Mesothelial cell of epicardium (in vitro differentiated cells): Measurements from ENCODE around the gene ILF2. TPM values are rescaled to one million over a fixed set of nuclear protein-coding genes. Genes with fewer than 3 reads are reported as not detected.

ENCODE experiments used
- DNase-seq, 2 experiments: peaks; one replicate each; pipeline ENCODE4 v3.0.0; 2021; ENCODE audit warnings: low spot score in 2 of 2; ENCODE audit not compliant: unreplicated experiment in 2 of 2
- H3K27ac Mint-ChIP-seq: 2 replicates; pipeline ENCODE4 v1.8.0; 2021; ENCODE audit warnings: mixed read lengths
- H3K27me3 Mint-ChIP-seq: 2 replicates; pipeline ENCODE4 v1.8.0; 2021; ENCODE audit warnings: low read depth, mixed read lengths
- H3K36me3 Mint-ChIP-seq: 2 replicates; pipeline ENCODE4 v1.8.0; 2021; ENCODE audit warnings: mixed read lengths
- H3K4me1 Mint-ChIP-seq: 2 replicates; pipeline ENCODE4 v1.8.0; 2021; ENCODE audit warnings: mixed read lengths
- H3K4me3 Mint-ChIP-seq: 2 replicates; pipeline ENCODE4 v1.8.0; 2021; ENCODE audit warnings: mild to moderate bottlenecking, moderate library complexity, mixed read lengths
- H3K9me3 Mint-ChIP-seq: 2 replicates; pipeline ENCODE4 v1.8.0; 2021; ENCODE audit warnings: mixed read lengths
- microRNA-seq: library from miRNA; unstranded; fragments of <30 nt; microRNA quantifications from one replicate; pipeline ENCODE4 v1.2.0, GENCODE V29; 2021; ENCODE audit warnings: inconsistent platforms, mixed read lengths
- total RNA-seq: library from RNA; stranded (reverse); gene quantifications from 3 replicates; pipeline ENCODE4 v1.2.1, GENCODE V29; 2021
- TF ChIP-seq, protein P1 (sequence below): fragments of 200-600 bp; sonication (generic); IDR thresholded peaks from one replicate; pipeline ENCODE4 v1.5.0; 2021; ENCODE audit warnings: antibody characterized with exemption; ENCODE audit not compliant: unreplicated experiment

ILF2 gene
- total RNA-seq, 1 donor from 2014 or later = 204 TPM

DNA sequence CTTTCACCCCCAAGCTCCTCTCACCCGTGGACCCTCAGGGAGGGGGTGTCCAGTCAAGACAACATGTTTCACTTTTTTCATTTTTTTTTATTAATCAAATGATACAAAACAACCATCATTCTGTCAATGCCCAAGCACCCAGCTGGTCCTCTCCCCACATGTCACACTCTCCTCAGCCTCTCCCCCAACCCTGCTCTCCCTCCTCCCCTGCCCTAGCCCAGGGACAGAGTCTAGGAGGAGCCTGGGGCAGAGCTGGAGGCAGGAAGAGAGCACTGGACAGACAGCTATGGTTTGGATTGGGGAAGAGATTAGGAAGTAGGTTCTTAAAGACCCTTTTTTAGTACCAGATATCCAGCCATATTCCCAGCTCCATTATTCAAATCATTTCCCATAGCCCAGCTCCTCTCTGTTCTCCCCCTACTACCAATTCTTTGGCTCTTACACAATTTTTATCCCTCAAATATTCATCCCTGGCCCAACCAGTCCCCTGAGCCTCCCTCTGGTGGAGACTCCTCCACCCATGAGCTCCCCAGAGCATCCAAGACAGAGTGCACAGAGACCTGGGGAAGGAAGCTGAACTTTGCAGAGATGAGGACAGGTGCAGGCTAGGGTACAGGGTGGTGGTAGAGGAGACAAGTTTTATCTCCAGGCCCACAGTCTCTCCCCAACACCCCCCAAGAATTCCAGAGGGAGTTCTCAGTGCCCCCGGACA, 56.4 kb downstream of the ILF2 start:
- Mint-ChIP-seq H3K4me1 (peaks cover 61% of the 10 kb centered on the region), H3K27ac (peak overlapping the region; percentile 69), H3K4me3 (no peak overlapping the region)

GRCh38 chr1:153613406-153613805, 57.4 kb downstream of the ILF2 start:
- Mint-ChIP-seq H3K27ac (no peak overlapping the region), H3K27me3 (no peaks in the 10 kb centered on the region), H3K36me3 (peaks cover under 1% of the 10 kb centered on the region), H3K4me1 (peaks cover 71% of the 10 kb centered on the region), H3K4me3 (no peak overlapping the region), H3K9me3 (no peaks in the 10 kb centered on the region)
- DNase-seq = no peak
- TF ChIP-seq, protein P1, sequence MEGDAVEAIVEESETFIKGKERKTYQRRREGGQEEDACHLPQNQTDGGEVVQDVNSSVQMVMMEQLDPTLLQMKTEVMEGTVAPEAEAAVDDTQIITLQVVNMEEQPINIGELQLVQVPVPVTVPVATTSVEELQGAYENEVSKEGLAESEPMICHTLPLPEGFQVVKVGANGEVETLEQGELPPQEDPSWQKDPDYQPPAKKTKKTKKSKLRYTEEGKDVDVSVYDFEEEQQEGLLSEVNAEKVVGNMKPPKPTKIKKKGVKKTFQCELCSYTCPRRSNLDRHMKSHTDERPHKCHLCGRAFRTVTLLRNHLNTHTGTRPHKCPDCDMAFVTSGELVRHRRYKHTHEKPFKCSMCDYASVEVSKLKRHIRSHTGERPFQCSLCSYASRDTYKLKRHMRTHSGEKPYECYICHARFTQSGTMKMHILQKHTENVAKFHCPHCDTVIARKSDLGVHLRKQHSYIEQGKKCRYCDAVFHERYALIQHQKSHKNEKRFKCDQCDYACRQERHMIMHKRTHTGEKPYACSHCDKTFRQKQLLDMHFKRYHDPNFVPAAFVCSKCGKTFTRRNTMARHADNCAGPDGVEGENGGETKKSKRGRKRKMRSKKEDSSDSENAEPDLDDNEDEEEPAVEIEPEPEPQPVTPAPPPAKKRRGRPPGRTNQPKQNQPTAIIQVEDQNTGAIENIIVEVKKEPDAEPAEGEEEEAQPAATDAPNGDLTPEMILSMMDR = no peak

More for the DNA sequence above, 56.4 kb downstream of the ILF2 start:
- DNase-seq = no peak
- TF ChIP-seq, protein P1 = no peak
- H3K36me3 Mint-ChIP-seq = peaks cover 6% of the 10 kb centered on the region
- no peaks in the 10 kb centered on the region for H3K9me3 Mint-ChIP-seq
- H3K27me3 Mint-ChIP-seq = no peaks in the 10 kb centered on the region

- Mint-ChIP-seq H3K9me3 (no peaks in the 10 kb centered on the region), H3K27ac (peak within 1 kb of the TSS; percentile 84), H3K4me1 (peaks cover 76% of the 10 kb centered on the region), H3K36me3 (no peaks in the 10 kb centered on the region), H3K27me3 (no peaks in the 10 kb centered on the region), H3K4me3 (peak within 1 kb of the TSS; percentile 66)
- no peak for DNase-seq
- TF ChIP-seq, protein P1 = no peak
These were observed 58.0 kb downstream of the ILF2 start, which contains the start of gene S100A16 for GRCh38 chr1:153612755-153613331. TSS of gene S100A16 (minus strand) at chr1:153613137. CDS start at chr1:153608151, 4,986 bp downstream.

DNA sequence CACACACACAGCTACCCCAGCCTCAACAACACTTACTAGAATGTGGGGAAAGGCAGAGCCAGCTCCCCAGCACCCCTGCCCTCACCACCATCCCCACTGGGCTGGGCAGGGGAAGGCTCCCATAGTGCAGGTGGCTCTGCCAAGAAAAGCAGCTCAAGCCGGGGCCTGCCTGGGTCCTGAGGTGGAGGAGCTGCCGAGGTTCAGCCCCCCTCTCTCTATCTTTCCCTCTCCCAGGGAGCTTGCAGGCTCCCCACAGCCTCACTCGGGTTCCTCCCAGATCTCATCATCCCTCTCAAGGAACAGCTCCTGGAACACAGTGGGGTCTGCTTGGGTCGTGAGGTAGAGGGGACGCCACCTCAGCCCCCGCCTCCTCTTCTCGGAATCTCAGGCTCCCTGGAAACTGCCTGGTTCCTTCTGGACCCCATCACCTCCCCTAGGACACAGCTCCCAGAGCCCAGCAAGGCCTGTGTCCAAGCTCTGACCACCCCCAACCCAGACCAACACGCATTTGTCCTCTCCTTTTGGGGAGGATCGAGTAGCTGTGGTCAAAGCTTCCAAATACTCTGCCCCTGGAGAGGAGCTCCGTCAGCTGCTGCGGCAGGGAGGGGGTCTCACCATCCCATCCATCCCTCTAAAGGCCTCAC, 58.6 kb downstream of the ILF2 start:
- peaks cover 79% of the 10 kb centered on the region for H3K4me1 Mint-ChIP-seq
- peak overlapping the region; percentile 84 for H3K27ac Mint-ChIP-seq
- no peaks in the 10 kb centered on the region for H3K9me3 Mint-ChIP-seq
- TF ChIP-seq, protein P1 = no peak
- no peaks in the 10 kb centered on the region for H3K36me3 Mint-ChIP-seq
- no peaks in the 10 kb centered on the region for H3K27me3 Mint-ChIP-seq
- H3K4me3 Mint-ChIP-seq = peak overlapping the region; percentile 66
- DNase-seq = no peak

Small RNA genes within 50 kb of the gene (microRNA-seq; reads per million reads assigned to microRNA genes)
- gene MIR8083 = not detected

Other genes starting within 250 kb of the ILF2 start
- gene S100A7, start 210.3 kb downstream of the ILF2 start, total RNA-seq = not detected in 3 replicates
- gene S100A6, start 135.0 kb downstream of the ILF2 start, total RNA-seq = 2.4 to 4.4 TPM (median 3.9 TPM) in 3 replicates
- gene S100A5, start 130.1 kb downstream of the ILF2 start, total RNA-seq = not detected in 3 replicates
- gene S100A4, start 125.2 kb downstream of the ILF2 start, total RNA-seq = 7.8 to 12.7 TPM (median 10.2 TPM) in 3 replicates
- gene S100A3, start 121.7 kb downstream of the ILF2 start, total RNA-seq = not detected in 3 replicates
- 0.43 to 0.51 TPM in 2 of 3 replicates, not detected in the other for gene S100A2, start 105.1 kb downstream of the ILF2 start, total RNA-seq
- 22.1 to 24.8 TPM (median 22.4 TPM) in 3 replicates for gene S100A16, start 57.9 kb downstream of the ILF2 start, total RNA-seq
- 8.5 to 10.1 TPM (median 10.0 TPM) in 3 replicates for gene S100A14, start 54.7 kb downstream of the ILF2 start, total RNA-seq
- 46.6 to 58.5 TPM (median 54.5 TPM) in 3 replicates for gene S100A13, start 43.5 kb downstream of the ILF2 start, total RNA-seq
- gene S100A1, start 42.6 kb downstream of the ILF2 start, total RNA-seq = 0.58 to 0.59 TPM in 2 of 3 replicates, not detected in the other
- gene CHTOP, start 36.9 kb downstream of the ILF2 start, total RNA-seq = 108 to 114 TPM (median 111 TPM) in 3 replicates
- gene SNAPIN, start 12.3 kb downstream of the ILF2 start, total RNA-seq = 33.8 to 37.5 TPM (median 34.6 TPM) in 3 replicates
- 5.8 to 6.6 TPM (median 5.9 TPM) in 3 replicates for gene NPR1, start 7.7 kb upstream of the ILF2 start, total RNA-seq
- 117 to 120 TPM (median 117 TPM) in 3 replicates for gene INTS3, start 57.1 kb upstream of the ILF2 start, total RNA-seq
- gene SLC27A3, start 104.4 kb upstream of the ILF2 start, total RNA-seq = 28.5 to 32.1 TPM (median 29.7 TPM) in 3 replicates